T-helper 2 cell treated with Interferon-gamma antibody and Interleukin-4, amounts not matched to agents 5 μg/mL and 100 μg/mL, for 36 hours (primary cell): ENCODE measurements around the gene CISTR.

Experiments
- DNase-seq: peaks from one replicate; pipeline ENCODE4 v3.0.0; 2021; ENCODE audit warnings: low spot score
- H3K27ac Mint-ChIP-seq: one replicate; pipeline ENCODE4 v1.8.0; 2021; ENCODE audit warnings: mild to moderate bottlenecking, mixed read lengths
- H3K27me3 Mint-ChIP-seq: one replicate; pipeline ENCODE4 v1.8.0; 2021; ENCODE audit warnings: low read depth, mixed read lengths
- H3K36me3 Mint-ChIP-seq: one replicate; pipeline ENCODE4 v1.8.0; 2021; ENCODE audit warnings: low read depth, mixed read lengths
- H3K4me1 Mint-ChIP-seq: one replicate; pipeline ENCODE4 v1.8.0; 2021; ENCODE audit warnings: low read depth, mixed read lengths
- H3K4me3 Mint-ChIP-seq: one replicate; pipeline ENCODE4 v1.8.0; 2022; ENCODE audit warnings: mild to moderate bottlenecking, moderate library complexity, mixed read lengths
- H3K9me3 Mint-ChIP-seq: one replicate; pipeline ENCODE4 v1.8.0; 2021; ENCODE audit warnings: mixed read lengths

The CISTR gene

DNA sequence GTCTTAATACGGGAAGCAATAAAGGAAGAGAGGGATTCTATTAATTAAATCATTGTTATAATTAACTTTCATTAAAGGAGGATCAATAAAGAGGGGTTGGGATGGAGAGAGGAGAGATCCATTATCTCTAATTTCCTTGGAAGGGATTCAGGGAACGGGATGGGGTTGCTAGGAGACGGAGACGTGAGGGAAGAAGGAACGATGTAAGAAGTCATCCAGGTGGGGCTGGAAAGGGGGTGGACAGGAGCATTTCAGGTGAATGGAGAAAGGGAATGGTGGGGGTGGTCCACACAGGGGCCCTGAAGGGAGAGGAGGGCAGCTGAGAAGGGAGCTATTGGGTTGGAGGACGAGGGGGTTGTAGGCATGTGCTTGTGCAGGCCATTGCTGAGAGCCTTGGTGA lies 41.7 kb downstream of the CISTR start:
- no peaks in the 10 kb centered on the region for H3K4me1 Mint-ChIP-seq
- no peak overlapping the region for H3K4me3 Mint-ChIP-seq
- no peak overlapping the region for H3K27ac Mint-ChIP-seq
- peaks cover 2% of the 10 kb centered on the region for H3K36me3 Mint-ChIP-seq
- H3K9me3 Mint-ChIP-seq = no peaks in the 10 kb centered on the region
- peaks cover 20% of the 10 kb centered on the region for H3K27me3 Mint-ChIP-seq
- no peak for DNase-seq

GRCh38 chr12:53709671-53710070 lies 42.1 kb downstream of the CISTR start:
- H3K36me3 Mint-ChIP-seq = peaks cover 2% of the 10 kb centered on the region
- H3K4me1 Mint-ChIP-seq = no peaks in the 10 kb centered on the region
- H3K4me3 Mint-ChIP-seq = no peak overlapping the region
- peaks cover 21% of the 10 kb centered on the region for H3K27me3 Mint-ChIP-seq
- no peaks in the 10 kb centered on the region for H3K9me3 Mint-ChIP-seq
- no peak overlapping the region for H3K27ac Mint-ChIP-seq
- DNase-seq = no peak

GRCh38 chr12:53706080-53706479 lies 45.7 kb downstream of the CISTR start:
- Mint-ChIP-seq H3K27ac (no peak overlapping the region), H3K9me3 (no peaks in the 10 kb centered on the region), H3K4me3 (no peak overlapping the region), H3K27me3 (peaks cover 53% of the 10 kb centered on the region), H3K36me3 (no peaks in the 10 kb centered on the region), H3K4me1 (no peaks in the 10 kb centered on the region)
- DNase-seq = no peak

GRCh38 chr12:53703756-53704155 lies 48.0 kb downstream of the CISTR start:
- no peak overlapping the region for H3K27ac Mint-ChIP-seq
- no peak for DNase-seq
- H3K27me3 Mint-ChIP-seq = peaks cover 68% of the 10 kb centered on the region
- no peaks in the 10 kb centered on the region for H3K4me1 Mint-ChIP-seq
- no peak overlapping the region for H3K4me3 Mint-ChIP-seq
- no peaks in the 10 kb centered on the region for H3K36me3 Mint-ChIP-seq
- H3K9me3 Mint-ChIP-seq = no peaks in the 10 kb centered on the region

DNA sequence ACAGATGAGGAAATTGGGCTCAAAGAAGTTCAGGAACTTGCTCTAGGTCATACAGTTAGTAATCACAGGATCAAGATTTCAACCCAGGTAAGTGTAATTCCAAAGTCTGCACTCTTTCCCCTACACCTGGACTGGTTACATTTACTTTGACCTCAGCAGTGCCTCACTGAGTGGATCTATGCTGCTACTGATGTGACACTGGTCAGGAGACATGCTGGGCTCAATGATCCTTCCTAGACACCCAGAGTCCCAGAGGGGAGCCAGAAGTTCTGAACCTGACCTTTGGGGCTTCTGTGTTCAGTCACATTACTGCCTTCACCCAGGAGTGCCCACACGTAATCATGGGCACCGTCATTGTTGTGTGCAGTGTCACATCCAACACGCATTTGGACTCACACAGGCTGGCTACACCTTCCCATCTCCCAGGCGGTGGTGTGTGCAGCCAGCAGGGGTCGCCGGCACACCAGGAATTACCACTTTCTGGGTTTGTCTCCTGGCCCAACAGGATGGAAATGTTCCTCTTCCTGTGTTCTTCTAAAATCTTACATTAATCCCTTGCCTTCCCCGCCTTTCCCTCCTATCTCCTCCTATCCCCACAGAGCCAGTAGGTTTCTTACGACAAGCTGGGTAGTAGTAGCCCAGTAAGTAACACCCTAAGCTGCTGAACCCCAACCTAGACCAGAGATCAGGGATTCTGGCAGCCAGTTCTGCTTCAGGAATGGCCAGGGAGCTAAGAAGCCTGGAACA lies 50.1 kb downstream of the CISTR start:
- H3K36me3 Mint-ChIP-seq = no peaks in the 10 kb centered on the region
- no peak overlapping the region for H3K27ac Mint-ChIP-seq
- DNase-seq = peak; percentile 59
- peaks cover 80% of the 10 kb centered on the region for H3K27me3 Mint-ChIP-seq
- H3K9me3 Mint-ChIP-seq = no peaks in the 10 kb centered on the region
- H3K4me3 Mint-ChIP-seq = no peak overlapping the region
- peaks cover 4% of the 10 kb centered on the region for H3K4me1 Mint-ChIP-seq

- no peak for DNase-seq
- H3K27me3 Mint-ChIP-seq = peaks cover 84% of the 10 kb centered on the region
- H3K36me3 Mint-ChIP-seq = no peaks in the 10 kb centered on the region
- H3K4me1 Mint-ChIP-seq = peaks cover 14% of the 10 kb centered on the region
- no peaks in the 10 kb centered on the region for H3K9me3 Mint-ChIP-seq
- H3K4me3 Mint-ChIP-seq = no peak overlapping the region
- H3K27ac Mint-ChIP-seq = no peak overlapping the region
These were observed 51.2 kb downstream of the CISTR start for GRCh38 chr12:53700567-53700966.

- Mint-ChIP-seq H3K9me3 (no peaks in the 10 kb centered on the region), H3K27me3 (peaks cover 90% of the 10 kb centered on the region), H3K36me3 (no peaks in the 10 kb centered on the region), H3K4me3 (no peak overlapping the region), H3K4me1 (peaks cover 19% of the 10 kb centered on the region), H3K27ac (no peak overlapping the region)
- DNase-seq = no peak
These were observed 52.1 kb downstream of the CISTR start for GRCh38 chr12:53699678-53700025.

DNA sequence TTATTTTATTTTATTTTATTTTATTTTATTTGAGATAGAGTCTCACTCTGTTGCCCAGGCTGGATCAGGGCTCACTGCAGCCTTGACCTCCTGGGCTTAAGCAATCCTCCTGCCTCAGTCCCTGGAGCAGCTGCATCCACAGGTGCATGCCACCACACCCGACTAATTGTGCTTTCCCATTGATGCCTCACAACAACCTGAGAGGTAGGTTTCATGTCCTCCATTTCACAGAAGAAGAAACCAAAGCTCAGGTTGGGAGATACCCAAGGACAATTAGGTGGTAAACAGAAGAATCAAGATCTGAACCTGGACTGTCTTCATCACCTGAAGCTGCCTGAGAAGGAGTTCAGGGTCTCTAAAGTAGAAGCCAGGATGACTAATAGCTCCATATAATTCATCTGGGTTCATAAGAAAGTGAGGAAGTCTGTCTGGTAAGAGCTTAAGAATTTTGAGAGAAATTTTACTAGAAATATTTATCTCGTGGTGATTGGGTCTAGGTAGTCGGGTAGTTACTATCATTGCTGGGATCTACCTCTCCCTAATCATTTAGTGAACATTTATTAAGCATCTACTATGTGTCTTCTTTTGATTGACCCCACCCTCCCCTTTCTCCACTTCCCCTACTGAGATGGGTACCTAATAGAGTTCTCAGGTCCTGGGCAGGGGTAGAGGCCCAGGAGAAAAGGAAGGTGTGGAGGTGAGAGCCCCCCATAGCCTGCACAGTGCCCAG lies 52.7 kb downstream of the CISTR start:
- no peaks in the 10 kb centered on the region for H3K36me3 Mint-ChIP-seq

DNA sequence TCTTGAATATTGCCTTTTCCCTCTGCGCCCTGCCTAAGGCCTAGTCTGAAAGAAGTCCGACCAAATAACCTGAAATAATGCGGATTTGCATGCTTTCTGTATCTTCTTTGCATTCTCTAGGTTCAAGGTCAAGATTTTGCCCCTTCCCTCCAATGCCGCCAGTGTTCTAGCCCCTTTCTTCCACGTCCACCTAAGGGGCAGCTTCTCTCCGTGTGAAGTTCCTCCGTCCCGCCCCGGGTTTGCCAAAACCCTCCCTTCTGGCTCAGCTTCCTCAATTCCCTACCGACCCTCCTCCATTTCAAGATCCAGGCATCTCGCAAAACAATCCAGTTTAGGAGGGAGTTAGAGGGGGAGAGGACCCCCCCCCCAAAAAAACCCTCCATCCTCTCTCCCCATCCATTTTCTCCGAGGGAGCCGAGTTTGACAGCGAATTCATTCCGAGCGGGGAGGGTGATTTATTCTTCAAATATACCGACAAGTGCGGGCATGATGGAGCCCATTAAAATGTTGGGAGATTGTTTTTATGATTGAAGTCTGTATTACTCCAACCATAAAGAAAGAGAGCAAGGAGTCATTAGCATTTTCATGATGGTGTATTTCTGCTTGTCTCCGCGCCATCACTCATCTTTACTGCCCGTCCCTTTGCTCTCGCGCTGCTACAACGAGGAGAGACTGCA lies 55.0 kb downstream of the CISTR start:
- H3K9me3 Mint-ChIP-seq = no peaks in the 10 kb centered on the region
- H3K27me3 Mint-ChIP-seq = peaks cover 85% of the 10 kb centered on the region
- H3K27ac Mint-ChIP-seq = no peak overlapping the region
- peak overlapping the region; percentile 8 for H3K4me3 Mint-ChIP-seq
- DNase-seq = no peak
- peaks cover 19% of the 10 kb centered on the region for H3K4me1 Mint-ChIP-seq
- no peaks in the 10 kb centered on the region for H3K36me3 Mint-ChIP-seq

More for the DNA sequence above, 52.7 kb downstream of the CISTR start:
- peaks cover 91% of the 10 kb centered on the region for H3K27me3 Mint-ChIP-seq
- H3K4me3 Mint-ChIP-seq = no peak overlapping the region
- H3K27ac Mint-ChIP-seq = no peak overlapping the region
- H3K4me1 Mint-ChIP-seq = peaks cover 19% of the 10 kb centered on the region
- no peaks in the 10 kb centered on the region for H3K9me3 Mint-ChIP-seq
- no peak for DNase-seq
